H1 (cell line): ENCODE measurements around the gene MRPL19. TPM values are rescaled to one million over a fixed set of nuclear protein-coding genes. Genes with fewer than 3 reads are reported as not detected.

Experiments used
- ASH2L ChIP-seq: fragments of 200-600, 300-600 bp; sonication (generic); IDR thresholded peaks from one replicate; pipeline ENCODE4 v1.7.1; 2017; ENCODE audit warnings: low read length
- CEBPB ChIP-seq: IDR thresholded peaks from 2 replicates; pipeline ENCODE4 v1.6.1; 2012; ENCODE audit warnings: low read depth, low read length
- EGR1 ChIP-seq: IDR thresholded peaks from 2 replicates; pipeline ENCODE4 v1.6.1; 2011; ENCODE audit warnings: low read depth, low read length, borderline replicate concordance
- NANOG ChIP-seq: IDR thresholded peaks from 2 replicates; pipeline ENCODE4 v1.6.1; 2011; ENCODE audit warnings: low read length, low read depth, mild to moderate bottlenecking, inconsistent platforms; ENCODE audit not compliant: insufficient read depth, poor library complexity, severe bottlenecking
- RBBP5 ChIP-seq: IDR thresholded peaks from 2 replicates; pipeline ENCODE4 v1.7.1; 2012; ENCODE audit warnings: low read depth, mild to moderate bottlenecking, inconsistent platforms, low read length, moderate library complexity, borderline replicate concordance
- RXRA ChIP-seq: IDR thresholded peaks from 2 replicates; pipeline ENCODE4 v1.6.1; 2011; ENCODE audit warnings: low read depth, mild to moderate bottlenecking, low read length, moderate library complexity; ENCODE audit not compliant: insufficient read depth
- SP2 ChIP-seq: IDR thresholded peaks from 2 replicates; pipeline ENCODE4 v1.6.1; 2012; ENCODE audit warnings: mild to moderate bottlenecking, low read length, inconsistent platforms
- TAF1 ChIP-seq: IDR thresholded peaks from 2 replicates; pipeline ENCODE4 v1.6.1; 2011; ENCODE audit warnings: mild to moderate bottlenecking, low read depth, low read length
- polyA plus RNA-seq, 7 experiments: library from polyadenylated mRNA; depleted of rRNA in 3 of 7; stranded (reverse) in 5 of 7; unstranded in 2 of 7; fragments of >200 nt in 5 of 7; fragments of 200-250 nt in 2 of 7; gene quantifications; 1 replicate in 5 of 7; 2 replicates in 1 of 7; 4 replicates in 1 of 7; pipeline versions ENCODE4 v1.2.1 to v1.2.3, GENCODE V29; 2011 to 2013; ENCODE audit warnings: missing spikeins in 2 of 7, mixed read lengths in 2 of 7
- total RNA-seq: library from RNA; stranded (reverse); fragmentation: NEBNext Ultra II Directional; extraction: Animal tissue kit (Norgen Biotek cat#: 25700); gene quantifications from 2 replicates; pipeline ENCODE4 v1.2.1, GENCODE V29; 2021
- TF ChIP-seq, protein P1 (sequence below), 3 experiments: IDR thresholded peaks; 1 replicate in 2 of 3; 2 replicates in 1 of 3; pipeline versions ENCODE4 v1.5.1 to v1.6.1; 2011; ENCODE audit warnings: low read length in 3 of 3, mild to moderate bottlenecking in 3 of 3, inconsistent platforms in 2 of 3, low read depth in 1 of 3, moderate library complexity in 1 of 3; ENCODE audit not compliant: insufficient read depth in 1 of 3; ENCODE audit errors: control extremely low read depth in 1 of 3

Gene MRPL19
- total and polyA plus RNA-seq, 2 of the 8 experiments (the other 6 are each of a cell fraction or from before 2014, with no cell fraction given), result 18.1 to 75.2 TPM

DNA sequence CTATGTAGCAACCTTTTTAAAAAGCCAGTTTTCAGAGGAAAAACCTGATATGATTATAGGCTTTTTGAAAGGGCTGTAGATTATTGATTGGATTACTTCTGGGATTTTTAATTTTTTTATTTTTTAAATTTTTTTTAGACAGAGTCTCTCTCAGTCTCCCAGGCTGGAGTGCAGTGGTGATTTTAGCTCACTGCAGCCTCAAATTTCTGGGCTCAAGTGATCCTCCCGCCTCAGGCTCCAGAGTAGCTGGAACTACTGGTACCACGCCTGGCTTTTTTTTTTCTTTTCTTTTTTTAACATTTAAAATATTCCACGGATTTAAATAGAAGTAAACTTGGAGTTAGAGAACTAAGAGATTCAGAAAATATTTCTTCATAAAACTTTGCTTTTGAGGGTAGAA lies 1.2 kb downstream of the MRPL19 start (continued):
- TF ChIP-seq, protein P1, sequence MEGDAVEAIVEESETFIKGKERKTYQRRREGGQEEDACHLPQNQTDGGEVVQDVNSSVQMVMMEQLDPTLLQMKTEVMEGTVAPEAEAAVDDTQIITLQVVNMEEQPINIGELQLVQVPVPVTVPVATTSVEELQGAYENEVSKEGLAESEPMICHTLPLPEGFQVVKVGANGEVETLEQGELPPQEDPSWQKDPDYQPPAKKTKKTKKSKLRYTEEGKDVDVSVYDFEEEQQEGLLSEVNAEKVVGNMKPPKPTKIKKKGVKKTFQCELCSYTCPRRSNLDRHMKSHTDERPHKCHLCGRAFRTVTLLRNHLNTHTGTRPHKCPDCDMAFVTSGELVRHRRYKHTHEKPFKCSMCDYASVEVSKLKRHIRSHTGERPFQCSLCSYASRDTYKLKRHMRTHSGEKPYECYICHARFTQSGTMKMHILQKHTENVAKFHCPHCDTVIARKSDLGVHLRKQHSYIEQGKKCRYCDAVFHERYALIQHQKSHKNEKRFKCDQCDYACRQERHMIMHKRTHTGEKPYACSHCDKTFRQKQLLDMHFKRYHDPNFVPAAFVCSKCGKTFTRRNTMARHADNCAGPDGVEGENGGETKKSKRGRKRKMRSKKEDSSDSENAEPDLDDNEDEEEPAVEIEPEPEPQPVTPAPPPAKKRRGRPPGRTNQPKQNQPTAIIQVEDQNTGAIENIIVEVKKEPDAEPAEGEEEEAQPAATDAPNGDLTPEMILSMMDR (IDR thresholded peaks at IDR 0.05; ENCODE audit: control extremely low read depth in 1 of 3, insufficient read depth in 1 of 3, low read depth in 1 of 3, low read length in 3 of 3), result no peak
- no peak for TF ChIP-seq SP2
- no peak for TF ChIP-seq ASH2L
- no peak for TF ChIP-seq NANOG
- TF ChIP-seq RXRA, result no peak
- no peak for TF ChIP-seq TAF1
- no peak for TF ChIP-seq CEBPB
- TF ChIP-seq EGR1, result no peak
- no peak for TF ChIP-seq RBBP5
